ENCODE data around the gene LYAR.

The LYAR gene

GRCh38 chr4:4293279-4293678 is 3.3 kb upstream of the LYAR start:
- Histone ChIP-seq H3K4me3 (ENCODE audit: low read length, poor library complexity, severe bottlenecking) (no peak overlapping the region), H2AFZ (ENCODE audit: low read length) (no peak overlapping the region), H3K36me3 (ENCODE audit: insufficient read depth, low read length) (no peaks in the 10 kb centered on the region), H3K4me2 (ENCODE audit: low read depth, low read length, poor library complexity, severe bottlenecking) (no peak overlapping the region), H3F3A (ENCODE audit: low read depth) (no peaks in the 10 kb centered on the region), H4K20me1 (ENCODE audit: insufficient read depth, low read length, poor library complexity, severe bottlenecking) (peaks cover 11% of the 10 kb centered on the region), H3K27me3 (ENCODE audit: insufficient read depth, low read length, poor library complexity, severe bottlenecking) (no peaks in the 10 kb centered on the region), H3K4me1 (ENCODE audit: insufficient read depth, low read length, poor library complexity, severe bottlenecking) (peaks cover 26% of the 10 kb centered on the region), H3K9me3 (ENCODE audit: insufficient read depth, low read depth, low read length) (no peaks in the 10 kb centered on the region), H3K9ac (ENCODE audit: low read depth, low read length, poor library complexity, severe bottlenecking) (no peak overlapping the region), H3K9me2 (replicated peaks; ENCODE audit: low read depth, low read length) (no peaks in the 10 kb centered on the region), H3K79me2 (ENCODE audit: insufficient read depth, low read length) (peaks cover 51% of the 10 kb centered on the region)
- TF ChIP-seq, protein P1, sequence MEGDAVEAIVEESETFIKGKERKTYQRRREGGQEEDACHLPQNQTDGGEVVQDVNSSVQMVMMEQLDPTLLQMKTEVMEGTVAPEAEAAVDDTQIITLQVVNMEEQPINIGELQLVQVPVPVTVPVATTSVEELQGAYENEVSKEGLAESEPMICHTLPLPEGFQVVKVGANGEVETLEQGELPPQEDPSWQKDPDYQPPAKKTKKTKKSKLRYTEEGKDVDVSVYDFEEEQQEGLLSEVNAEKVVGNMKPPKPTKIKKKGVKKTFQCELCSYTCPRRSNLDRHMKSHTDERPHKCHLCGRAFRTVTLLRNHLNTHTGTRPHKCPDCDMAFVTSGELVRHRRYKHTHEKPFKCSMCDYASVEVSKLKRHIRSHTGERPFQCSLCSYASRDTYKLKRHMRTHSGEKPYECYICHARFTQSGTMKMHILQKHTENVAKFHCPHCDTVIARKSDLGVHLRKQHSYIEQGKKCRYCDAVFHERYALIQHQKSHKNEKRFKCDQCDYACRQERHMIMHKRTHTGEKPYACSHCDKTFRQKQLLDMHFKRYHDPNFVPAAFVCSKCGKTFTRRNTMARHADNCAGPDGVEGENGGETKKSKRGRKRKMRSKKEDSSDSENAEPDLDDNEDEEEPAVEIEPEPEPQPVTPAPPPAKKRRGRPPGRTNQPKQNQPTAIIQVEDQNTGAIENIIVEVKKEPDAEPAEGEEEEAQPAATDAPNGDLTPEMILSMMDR (conservative IDR thresholded peaks at IDR 0.05; ENCODE audit: low read length) = no peak
- TF ChIP-seq EZH2phosphoT487 (IDR thresholded peaks at IDR 0.05; ENCODE audit: borderline replicate concordance) = no peak

GRCh38 chr4:4289597-4289940 is 385 bp downstream of the LYAR start:
- peaks cover 14% of the 10 kb centered on the region for H4K20me1 ChIP-seq (ENCODE audit: insufficient read depth, low read length, poor library complexity, severe bottlenecking)
- H2AFZ ChIP-seq (ENCODE audit: low read length) = peak overlapping the region; percentile 80
- peaks cover 85% of the 10 kb centered on the region for H3K79me2 ChIP-seq (ENCODE audit: insufficient read depth, low read length)
- TF ChIP-seq, protein P1 (conservative IDR thresholded peaks at IDR 0.05; ENCODE audit: low read length) = no peak
- TF ChIP-seq EZH2phosphoT487 (IDR thresholded peaks at IDR 0.05; ENCODE audit: borderline replicate concordance) = no peak
- H3K27me3 ChIP-seq (ENCODE audit: insufficient read depth, low read length, poor library complexity, severe bottlenecking) = no peaks in the 10 kb centered on the region
- no peaks in the 10 kb centered on the region for H3K9me3 ChIP-seq (ENCODE audit: insufficient read depth, low read depth, low read length)
- H3F3A ChIP-seq (ENCODE audit: low read depth) = no peaks in the 10 kb centered on the region
- H3K9ac ChIP-seq (ENCODE audit: low read depth, low read length, poor library complexity, severe bottlenecking) = peak overlapping the region; percentile 86
- peak overlapping the region; percentile 92 for H3K4me3 ChIP-seq (ENCODE audit: low read length, poor library complexity, severe bottlenecking)
- H3K9me2 ChIP-seq (replicated peaks; ENCODE audit: low read depth, low read length) = no peaks in the 10 kb centered on the region
- peak overlapping the region; percentile 87 for H3K4me2 ChIP-seq (ENCODE audit: low read depth, low read length, poor library complexity, severe bottlenecking)
- H3K36me3 ChIP-seq (ENCODE audit: insufficient read depth, low read length) = no peaks in the 10 kb centered on the region
- H3K4me1 ChIP-seq (ENCODE audit: insufficient read depth, low read length, poor library complexity, severe bottlenecking) = peaks cover 58% of the 10 kb centered on the region

- peaks cover 90% of the 10 kb centered on the region for H3K79me2 ChIP-seq (ENCODE audit: insufficient read depth, low read length)
- no peak for TF ChIP-seq EZH2phosphoT487 (IDR thresholded peaks at IDR 0.05; ENCODE audit: borderline replicate concordance)
- TF ChIP-seq, protein P1 (conservative IDR thresholded peaks at IDR 0.05; ENCODE audit: low read length) = no peak
Measured at GRCh38 chr4:4289055-4289454, 899 bp downstream of the LYAR start.

More at GRCh38 chr4:4289055-4289454, 899 bp downstream of the LYAR start:
- no peaks in the 10 kb centered on the region for H3K9me3 ChIP-seq (ENCODE audit: insufficient read depth, low read depth, low read length)
- peaks cover 63% of the 10 kb centered on the region for H3K4me1 ChIP-seq (ENCODE audit: insufficient read depth, low read length, poor library complexity, severe bottlenecking)
- peak overlapping the region; percentile 87 for H3K4me2 ChIP-seq (ENCODE audit: low read depth, low read length, poor library complexity, severe bottlenecking)
- H3K27me3 ChIP-seq (ENCODE audit: insufficient read depth, low read length, poor library complexity, severe bottlenecking) = no peaks in the 10 kb centered on the region
- peak overlapping the region; percentile 92 for H3K4me3 ChIP-seq (ENCODE audit: low read length, poor library complexity, severe bottlenecking)
- no peak overlapping the region for H2AFZ ChIP-seq (ENCODE audit: low read length)
- no peaks in the 10 kb centered on the region for H3F3A ChIP-seq (ENCODE audit: low read depth)
- H3K9me2 ChIP-seq (replicated peaks; ENCODE audit: low read depth, low read length) = no peaks in the 10 kb centered on the region
- peak overlapping the region; percentile 86 for H3K9ac ChIP-seq (ENCODE audit: low read depth, low read length, poor library complexity, severe bottlenecking)
- H4K20me1 ChIP-seq (ENCODE audit: insufficient read depth, low read length, poor library complexity, severe bottlenecking) = peaks cover 14% of the 10 kb centered on the region
- H3K36me3 ChIP-seq (ENCODE audit: insufficient read depth, low read length) = peaks cover 4% of the 10 kb centered on the region; the same call in 1 of the 2 replicates
